Measurements from ENCODE around the gene LRIT3. TPM values are rescaled to one million over a fixed set of nuclear protein-coding genes. Genes with fewer than 3 reads are reported as not detected.

LRIT3 gene
- total RNA-seq, 1 donor from 2014 or later: 0.12 TPM

DNA sequence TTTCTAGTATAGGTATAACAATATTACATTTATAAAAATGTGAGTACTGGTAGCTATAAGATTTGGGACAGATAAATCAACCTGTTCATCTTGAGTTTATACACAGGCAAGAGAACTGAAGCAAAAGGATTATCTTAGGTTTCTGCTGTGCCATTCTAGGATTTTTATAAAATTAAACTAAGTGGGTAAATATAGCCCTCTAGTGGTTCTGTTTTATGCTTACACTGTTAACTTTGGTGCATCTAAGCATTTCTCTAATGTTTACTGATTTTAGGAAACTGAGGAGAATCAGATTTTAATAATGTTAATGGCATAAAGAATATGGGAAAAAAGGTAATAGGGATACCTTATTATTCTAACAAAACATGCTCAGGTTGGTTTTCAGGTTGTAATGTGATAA is 21.2 kb upstream of the LRIT3 start:
- no peaks in the 10 kb centered on the region for H3K9me3 Mint-ChIP-seq (ENCODE audit: unreplicated experiment)

GRCh38 chr4:109827672-109828071 is 20.2 kb upstream of the LRIT3 start, which contains the start of gene RRH:
Gene RRH, plus strand, starts transcription at chr4:109827972. Its CDS starts 56 bp downstream, at chr4:109828028.
- H3K36me3 Mint-ChIP-seq (ENCODE audit: unreplicated experiment): no peaks in the 10 kb centered on the region
- no peak for TF ChIP-seq CTCF (IDR thresholded peaks at IDR 0.05; ENCODE audit: partially characterized antibody, unreplicated experiment)
- H3K4me3 Mint-ChIP-seq (ENCODE audit: unreplicated experiment): no peak within 1 kb of the TSS
- no peak within 1 kb of the TSS for H3K27ac Mint-ChIP-seq (ENCODE audit: unreplicated experiment)
- no peaks in the 10 kb centered on the region for H3K4me1 Mint-ChIP-seq (ENCODE audit: low read depth, unreplicated experiment)
- H3K27me3 Mint-ChIP-seq (ENCODE audit: unreplicated experiment): no peaks in the 10 kb centered on the region
- no peaks in the 10 kb centered on the region for H3K9me3 Mint-ChIP-seq (ENCODE audit: unreplicated experiment)
- no peak for DNase-seq

More for the DNA sequence above, 21.2 kb upstream of the LRIT3 start:
- no peak for DNase-seq
- H3K4me1 Mint-ChIP-seq (ENCODE audit: low read depth, unreplicated experiment): no peaks in the 10 kb centered on the region
- no peak overlapping the region for H3K27ac Mint-ChIP-seq (ENCODE audit: unreplicated experiment)
- H3K36me3 Mint-ChIP-seq (ENCODE audit: unreplicated experiment): no peaks in the 10 kb centered on the region
- no peaks in the 10 kb centered on the region for H3K27me3 Mint-ChIP-seq (ENCODE audit: unreplicated experiment)
- peak; percentile 66 for TF ChIP-seq CTCF (IDR thresholded peaks at IDR 0.05; ENCODE audit: partially characterized antibody, unreplicated experiment)
- H3K4me3 Mint-ChIP-seq (ENCODE audit: unreplicated experiment): no peak overlapping the region

GRCh38 chr4:109833756-109834155 is 14.2 kb upstream of the LRIT3 start:
- H3K27ac Mint-ChIP-seq (ENCODE audit: unreplicated experiment): no peak overlapping the region
- H3K4me1 Mint-ChIP-seq (ENCODE audit: low read depth, unreplicated experiment): no peaks in the 10 kb centered on the region
- no peak for TF ChIP-seq CTCF (IDR thresholded peaks at IDR 0.05; ENCODE audit: partially characterized antibody, unreplicated experiment)

DNA sequence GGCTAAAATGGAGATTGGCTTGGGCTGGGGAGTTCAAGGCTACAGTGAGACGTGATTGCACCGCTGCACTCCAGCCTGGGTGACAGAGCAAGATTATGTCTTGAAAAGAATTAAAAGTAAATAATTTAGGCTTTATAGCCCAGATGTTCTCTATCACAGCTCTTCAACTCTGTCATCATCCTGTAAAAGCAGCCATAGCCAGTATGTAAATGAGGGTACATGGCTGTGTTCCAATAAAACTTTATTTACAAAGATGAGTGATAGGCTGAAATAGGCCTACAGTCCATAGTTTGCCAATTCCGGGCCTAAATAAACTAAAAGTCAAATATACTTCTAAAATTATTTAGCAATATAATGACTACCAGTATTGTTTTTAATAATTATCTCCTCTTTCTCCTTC is 10.9 kb upstream of the LRIT3 start:
- Mint-ChIP-seq H3K4me1 (ENCODE audit: low read depth, unreplicated experiment) (no peaks in the 10 kb centered on the region), H3K27ac (ENCODE audit: unreplicated experiment) (no peak overlapping the region), H3K4me3 (ENCODE audit: unreplicated experiment) (no peak overlapping the region), H3K9me3 (ENCODE audit: unreplicated experiment) (no peaks in the 10 kb centered on the region), H3K27me3 (ENCODE audit: unreplicated experiment) (no peaks in the 10 kb centered on the region), H3K36me3 (ENCODE audit: unreplicated experiment) (no peaks in the 10 kb centered on the region)
- no peak for TF ChIP-seq CTCF (IDR thresholded peaks at IDR 0.05; ENCODE audit: partially characterized antibody, unreplicated experiment)
- DNase-seq: no peak

More at GRCh38 chr4:109833756-109834155, 14.2 kb upstream of the LRIT3 start:
- Mint-ChIP-seq H3K36me3 (ENCODE audit: unreplicated experiment) (no peaks in the 10 kb centered on the region), H3K27me3 (ENCODE audit: unreplicated experiment) (no peaks in the 10 kb centered on the region), H3K4me3 (ENCODE audit: unreplicated experiment) (no peak overlapping the region), H3K9me3 (ENCODE audit: unreplicated experiment) (no peaks in the 10 kb centered on the region)
- no peak for DNase-seq

GRCh38 chr4:109846395-109847098 is 1.4 kb upstream of the LRIT3 start:
- H3K9me3 Mint-ChIP-seq (ENCODE audit: unreplicated experiment): no peaks in the 10 kb centered on the region
- no peaks in the 10 kb centered on the region for H3K4me1 Mint-ChIP-seq (ENCODE audit: low read depth, unreplicated experiment)
- no peaks in the 10 kb centered on the region for H3K36me3 Mint-ChIP-seq (ENCODE audit: unreplicated experiment)
- H3K27ac Mint-ChIP-seq (ENCODE audit: unreplicated experiment): no peak overlapping the region
- H3K4me3 Mint-ChIP-seq (ENCODE audit: unreplicated experiment): no peak overlapping the region
- TF ChIP-seq CTCF (IDR thresholded peaks at IDR 0.05; ENCODE audit: partially characterized antibody, unreplicated experiment): no peak
- H3K27me3 Mint-ChIP-seq (ENCODE audit: unreplicated experiment): no peaks in the 10 kb centered on the region
- no peak for DNase-seq

All from glutamatergic neuron (in vitro differentiated cells).